GM18520 (cell line): ENCODE measurements around the gene PAH.
A peak's percentile ranks its signal among the peaks of the same experiment; 100 is the strongest.

Experiments used
- ATAC-seq: cut with Tn5 transposase; IDR thresholded peaks from one replicate; pipeline ENCODE4 v1.9.1; 2021; ENCODE audit not compliant: unreplicated experiment

The PAH gene

GRCh38 chr12:102902093-102902492, 15.0 kb downstream of the PAH start:
- ATAC-seq = no peak

GRCh38 chr12:102900389-102900788, 16.7 kb downstream of the PAH start:
- no peak for ATAC-seq

- ATAC-seq = no peak
Measured at GRCh38 chr12:102896067-102896466, 21.0 kb downstream of the PAH start.

GRCh38 chr12:102891756-102892155, 25.3 kb downstream of the PAH start:
- ATAC-seq = no peak

GRCh38 chr12:102888511-102888910, 28.5 kb downstream of the PAH start:
- no peak for ATAC-seq

GRCh38 chr12:102885043-102885932, 31.8 kb downstream of the PAH start:
- no peak for ATAC-seq

- no peak for ATAC-seq
Measured at GRCh38 chr12:102883204-102883799, 33.7 kb downstream of the PAH start.

GRCh38 chr12:102880783-102881182, 36.3 kb downstream of the PAH start:
- ATAC-seq = no peak

GRCh38 chr12:102879144-102879763, 37.8 kb downstream of the PAH start:
- peak; percentile 61 for ATAC-seq

GRCh38 chr12:102876883-102877282, 40.2 kb downstream of the PAH start:
- ATAC-seq = no peak

GRCh38 chr12:102874819-102875218, 42.2 kb downstream of the PAH start:
- no peak for ATAC-seq

- no peak for ATAC-seq
Measured at GRCh38 chr12:102873077-102873476, 44.0 kb downstream of the PAH start.

- ATAC-seq = no peak
Measured at GRCh38 chr12:102871014-102871413, 46.0 kb downstream of the PAH start.

- no peak for ATAC-seq
Measured at GRCh38 chr12:102869571-102869970, 47.5 kb downstream of the PAH start.

GRCh38 chr12:102865821-102866615, 51.0 kb downstream of the PAH start:
- ATAC-seq = no peak

- ATAC-seq = no peak
Measured at GRCh38 chr12:102862486-102862885, 54.6 kb downstream of the PAH start.

GRCh38 chr12:102851246-102851645, 65.8 kb downstream of the PAH start:
- ATAC-seq = no peak

- no peak for ATAC-seq
Measured at GRCh38 chr12:102849722-102850447, 67.2 kb downstream of the PAH start.

- no peak for ATAC-seq
Measured at GRCh38 chr12:102848832-102849231, 68.2 kb downstream of the PAH start.

- ATAC-seq = no peak
Measured at GRCh38 chr12:102847131-102847530, 69.9 kb downstream of the PAH start.
